NCI-H2196 treated with DMSO at 0.1 percent for 48 hours (cell line): ENCODE measurements around the gene CRACR2B.

Experiments used
- DNase-seq: peaks from one replicate; lab custom pipeline; 2025; ENCODE audit not compliant: unreplicated experiment; lab: John Stamatoyannopoulos, UW

CRACR2B gene

GRCh38 chr11:810040-810567, 17.6 kb upstream of the CRACR2B start:
- no peak for DNase-seq

GRCh38 chr11:811446-812245, 16.1 kb upstream of the CRACR2B start:
- no peak for DNase-seq

DNA sequence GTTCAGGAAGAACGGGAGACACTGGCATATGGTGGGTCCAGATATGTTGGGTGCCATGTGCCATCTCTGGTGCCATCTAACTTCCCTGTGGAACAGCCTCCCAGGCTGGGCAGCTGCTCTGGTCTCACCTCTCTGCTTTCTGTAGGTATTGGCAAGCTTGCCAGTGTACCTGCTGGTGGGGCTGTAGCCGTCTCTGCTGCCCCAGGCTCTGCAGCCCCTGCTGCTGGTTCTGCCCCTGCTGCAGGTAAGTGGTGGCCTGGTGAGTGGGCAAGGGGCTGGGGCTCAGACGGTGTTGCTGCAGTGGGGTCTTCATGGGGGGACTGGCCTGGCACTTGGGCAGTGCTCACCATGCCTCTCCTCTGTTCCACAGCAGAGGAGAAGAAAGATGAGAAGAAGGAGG, 15.3 kb upstream of the CRACR2B start:
- DNase-seq: no peak

- DNase-seq: no peak
Measured at GRCh38 chr11:813072-813455, 14.7 kb upstream of the CRACR2B start.

GRCh38 chr11:813456-814096, 14.1 kb upstream of the CRACR2B start:
- DNase-seq: no peak

DNA sequence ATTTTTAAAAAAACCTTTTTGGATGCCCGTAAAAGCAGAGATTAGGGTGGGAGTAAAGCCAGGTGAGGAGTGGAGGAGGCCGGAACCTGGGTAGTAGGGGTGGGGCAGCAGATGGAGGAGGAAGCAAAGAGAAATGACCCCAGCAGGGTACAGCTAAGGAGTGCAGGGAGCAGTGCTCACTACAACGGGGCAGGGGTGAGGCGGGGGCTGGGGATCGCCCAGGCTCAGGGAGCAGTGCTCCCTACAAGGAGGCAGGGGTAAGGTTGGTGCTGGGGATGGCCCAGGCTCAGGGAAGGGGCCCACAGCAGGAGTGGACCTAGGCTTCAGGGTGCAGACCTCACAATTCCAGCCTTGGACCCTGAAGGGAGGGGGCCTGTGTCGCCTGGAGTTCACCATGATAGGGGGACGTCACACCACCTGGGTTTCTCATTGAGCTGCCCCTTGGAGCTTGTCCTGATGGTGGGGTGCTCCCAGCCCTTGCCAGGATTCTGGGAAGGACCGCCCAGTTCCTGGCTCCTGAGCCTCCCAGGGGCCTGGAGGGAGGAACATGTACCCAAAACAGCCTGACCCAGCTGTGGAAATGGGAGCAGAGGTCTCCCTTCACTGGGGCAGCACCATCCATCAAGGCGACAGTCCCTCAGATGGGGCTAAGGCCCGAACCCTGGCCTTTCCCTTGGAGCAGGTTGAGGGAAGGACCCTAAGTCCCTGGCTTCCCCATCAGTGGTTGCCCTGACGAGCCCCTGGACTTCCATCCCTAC, 11.9 kb upstream of the CRACR2B start:
- DNase-seq: no peak

GRCh38 chr11:816433-816779, 11.3 kb upstream of the CRACR2B start:
- no peak for DNase-seq

GRCh38 chr11:818396-819128, 9.2 kb upstream of the CRACR2B start, which contains the start of gene PNPLA2:
TSS of gene PNPLA2 (plus strand) at chr11:818914. CDS start at chr11:819719, 805 bp downstream.
- DNase-seq: no peak

DNA sequence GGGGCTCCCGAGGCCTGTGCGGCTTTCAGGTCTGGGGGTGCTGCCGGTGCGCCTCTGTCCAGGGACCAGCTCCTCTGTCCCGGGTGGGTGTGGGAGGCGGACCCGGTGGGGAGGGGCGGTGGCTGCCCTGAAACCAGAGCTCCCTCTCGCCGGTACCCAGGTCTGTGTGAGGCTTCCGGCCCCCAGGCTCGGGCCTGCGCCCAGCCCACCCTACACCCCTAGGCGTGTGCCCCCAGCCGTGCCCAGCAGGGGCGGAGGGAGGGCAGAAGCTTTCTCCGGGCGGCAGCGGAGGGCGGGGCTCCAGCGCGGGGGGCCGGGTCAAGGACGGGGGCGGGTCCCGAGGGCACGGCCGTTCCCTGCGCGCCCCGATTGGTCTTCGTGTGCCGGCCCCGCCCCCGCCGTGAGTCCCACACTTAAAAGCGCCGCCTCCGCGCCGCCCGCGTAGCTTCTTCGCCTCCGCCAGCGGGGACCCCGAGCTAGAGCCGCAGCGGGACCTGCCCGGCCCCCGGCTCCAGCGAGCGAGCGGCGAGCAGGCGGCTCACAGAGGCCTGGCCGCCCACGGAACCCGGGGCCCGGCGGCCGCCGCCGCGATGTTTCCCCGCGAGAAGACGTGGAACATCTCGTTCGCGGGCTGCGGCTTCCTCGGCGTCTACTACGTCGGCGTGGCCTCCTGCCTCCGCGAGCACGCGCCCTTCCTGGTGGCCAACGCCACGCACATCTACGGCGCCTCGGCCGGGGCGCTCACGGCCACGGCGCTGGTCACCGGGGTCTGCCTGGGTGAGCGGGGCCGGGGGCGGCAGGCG, 8.4 kb upstream of the CRACR2B start:
- DNase-seq: peak; percentile 83

DNA sequence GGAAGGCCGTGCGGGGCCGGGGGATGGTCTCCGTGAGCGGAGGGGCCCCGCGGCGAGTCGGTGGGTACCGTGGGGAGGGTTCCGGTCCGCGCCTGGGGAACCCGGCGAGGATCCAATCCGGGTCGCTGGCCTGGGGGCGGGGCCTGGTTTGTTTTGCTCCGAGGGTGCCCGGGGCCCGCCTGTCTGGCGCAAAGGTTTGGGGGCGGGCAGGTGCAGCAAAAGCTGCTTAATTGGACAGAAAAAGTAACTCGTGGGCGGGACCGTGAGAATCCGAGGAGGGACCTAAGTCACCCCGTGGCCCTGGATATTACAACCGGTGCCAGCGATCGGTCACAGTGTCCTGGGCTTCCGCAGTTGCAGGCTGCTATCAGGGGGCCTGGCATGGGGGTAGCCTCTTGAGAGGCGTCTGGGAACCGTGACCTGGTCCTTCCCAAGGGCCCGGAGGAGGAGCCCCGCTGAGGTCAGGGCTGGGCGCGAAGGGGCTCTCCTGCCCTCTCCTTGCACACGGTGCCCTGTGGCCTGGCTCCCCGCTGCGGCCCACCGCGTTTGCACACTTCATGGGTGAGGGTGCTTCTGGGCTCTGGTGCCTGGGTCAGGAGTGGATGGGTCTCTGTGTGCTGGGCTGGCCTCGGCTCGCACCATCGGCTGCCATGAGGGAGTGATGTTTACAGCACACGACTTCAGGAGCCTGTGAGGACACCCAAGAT, 7.6 kb upstream of the CRACR2B start:
- DNase-seq: peak; percentile 76

GRCh38 chr11:820655-821511, 6.8 kb upstream of the CRACR2B start:
- DNase-seq: peak; percentile 20

DNA sequence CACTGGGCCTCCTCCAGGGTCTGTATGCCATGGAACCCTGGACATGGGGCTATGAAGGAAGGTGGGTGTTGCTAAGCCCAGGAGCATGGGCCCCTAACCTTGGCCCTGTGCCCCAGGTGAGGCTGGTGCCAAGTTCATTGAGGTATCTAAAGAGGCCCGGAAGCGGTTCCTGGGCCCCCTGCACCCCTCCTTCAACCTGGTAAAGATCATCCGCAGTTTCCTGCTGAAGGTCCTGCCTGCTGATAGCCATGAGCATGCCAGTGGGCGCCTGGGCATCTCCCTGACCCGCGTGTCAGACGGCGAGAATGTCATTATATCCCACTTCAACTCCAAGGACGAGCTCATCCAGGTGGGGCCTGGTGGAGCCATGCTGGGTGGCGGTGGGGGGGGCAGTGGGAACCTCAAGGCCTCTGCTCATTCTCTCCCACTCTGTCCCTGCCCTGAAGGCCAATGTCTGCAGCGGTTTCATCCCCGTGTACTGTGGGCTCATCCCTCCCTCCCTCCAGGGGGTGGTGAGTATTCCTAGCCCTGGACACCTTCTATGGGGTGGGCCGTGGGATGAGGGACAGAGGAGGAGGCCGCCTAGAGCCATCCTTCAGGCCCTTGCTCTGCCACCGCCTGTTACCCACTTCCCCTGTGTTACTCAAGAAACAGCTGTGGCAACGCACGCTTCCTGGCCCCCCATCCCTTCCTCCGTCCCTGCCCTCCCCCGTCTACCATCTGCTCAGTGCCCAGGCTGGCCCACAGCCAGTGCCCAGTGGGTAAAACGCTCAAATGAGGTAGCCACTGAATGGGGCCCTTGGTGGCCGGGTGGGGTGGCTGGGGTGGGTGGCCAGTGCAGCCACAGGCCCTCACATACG, 6.0 kb upstream of the CRACR2B start:
- no peak for DNase-seq

DNA sequence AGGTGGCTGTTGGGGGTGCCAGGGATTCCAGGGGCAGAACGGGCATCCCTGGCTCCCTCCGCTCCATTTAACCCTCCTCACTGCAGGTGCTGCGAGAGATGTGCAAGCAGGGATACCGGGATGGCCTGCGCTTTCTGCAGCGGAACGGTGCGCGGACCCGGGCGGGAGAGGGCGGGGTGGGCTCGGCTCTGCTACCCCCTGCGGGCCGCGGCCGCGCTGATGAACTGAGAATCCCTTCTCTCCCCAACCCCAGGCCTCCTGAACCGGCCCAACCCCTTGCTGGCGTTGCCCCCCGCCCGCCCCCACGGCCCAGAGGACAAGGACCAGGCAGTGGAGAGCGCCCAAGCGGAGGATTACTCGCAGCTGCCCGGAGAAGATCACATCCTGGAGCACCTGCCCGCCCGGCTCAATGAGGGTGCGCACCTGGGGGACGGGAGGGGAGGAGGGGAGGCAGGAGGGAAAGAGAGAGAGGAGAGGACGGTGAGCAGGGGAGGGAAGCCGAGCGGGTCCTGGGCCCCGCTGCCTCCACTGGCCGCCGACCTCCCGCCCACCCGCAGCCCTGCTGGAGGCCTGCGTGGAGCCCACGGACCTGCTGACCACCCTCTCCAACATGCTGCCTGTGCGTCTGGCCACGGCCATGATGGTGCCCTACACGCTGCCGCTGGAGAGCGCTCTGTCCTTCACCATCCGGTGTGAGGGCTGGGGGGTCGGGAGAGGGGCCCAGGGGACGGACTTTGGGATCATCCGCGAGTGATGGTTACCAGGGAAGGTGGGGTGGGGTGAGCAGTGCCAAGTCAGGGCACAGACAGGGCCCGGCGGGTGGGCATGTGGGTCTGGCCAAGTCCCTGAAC, 4.1 kb upstream of the CRACR2B start:
- no peak for DNase-seq

DNA sequence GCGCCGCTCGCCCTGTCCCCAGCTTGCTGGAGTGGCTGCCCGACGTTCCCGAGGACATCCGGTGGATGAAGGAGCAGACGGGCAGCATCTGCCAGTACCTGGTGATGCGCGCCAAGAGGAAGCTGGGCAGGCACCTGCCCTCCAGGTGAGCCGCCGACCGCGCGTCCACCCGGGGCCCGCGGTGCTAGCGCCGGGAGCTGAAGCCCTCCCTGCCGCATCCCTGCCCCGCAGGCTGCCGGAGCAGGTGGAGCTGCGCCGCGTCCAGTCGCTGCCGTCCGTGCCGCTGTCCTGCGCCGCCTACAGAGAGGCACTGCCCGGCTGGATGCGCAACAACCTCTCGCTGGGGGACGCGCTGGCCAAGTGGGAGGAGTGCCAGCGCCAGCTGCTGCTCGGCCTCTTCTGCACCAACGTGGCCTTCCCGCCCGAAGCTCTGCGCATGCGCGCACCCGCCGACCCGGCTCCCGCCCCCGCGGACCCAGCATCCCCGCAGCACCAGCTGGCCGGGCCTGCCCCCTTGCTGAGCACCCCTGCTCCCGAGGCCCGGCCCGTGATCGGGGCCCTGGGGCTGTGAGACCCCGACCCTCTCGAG, 3.3 kb upstream of the CRACR2B start:
- DNase-seq: peak; percentile 57

- peak; percentile 34 for DNase-seq
Measured at GRCh38 chr11:824942-825341, 2.8 kb upstream of the CRACR2B start.
